Heart left ventricle (tissue), 13 donors: ENCODE data around the gene ARPIN.

Experiments
- CTCF ChIP-seq, 12 donors: fragments of 200-600 bp; sonication (generic) in 4 of 12; IDR thresholded peaks; one replicate each; pipeline versions ENCODE4 v1.5.0 to v1.8.0; 2018 to 2022; ENCODE audit warnings: antibody characterized with exemption in 12 of 12, mild to moderate bottlenecking in 5 of 12
- POLR2A ChIP-seq, 2 donors: fragments of 450-650 bp; IDR thresholded peaks; one replicate each; pipeline ENCODE4 v1.6.1; 2017; ENCODE audit warnings: antibody characterized with exemption in 2 of 2, mild to moderate bottlenecking in 2 of 2, moderate library complexity in 2 of 2
- donor health status: ischemic (EF 13 %, LVEDD 7.1; RV severe dilation, severe dysfunction).
- donor health status: DM: no; HTN: yes; CAD: no.
- donor health status: DM: no; HTN: no; CAD: no.
- donor health status: ischemic (EF 25% LVEDD 6.9; RV normal size, moderate dysfunction).
- donor health status: ischemic (EF 25% LVEDD 5.7; RV mildly dilated, moderate dysfunction).
- donor health status: ischemic (EF 35%, LVEDD 5.7; RV mildly dilated, moderate dysfunction).
- donor health status: nonischemic (EF 11% LVEDD 7.7; RV severe dilation, severe dysfunction).
- donor health status: DM: yes; HTN: yes; CAD: no.
- donor health status: PGD.
- donor health status: ischemic (EF 29% LVEDD 5.4; RV normal size, mild dysfunction).
- donor health status: nonischemic (EF 23%, LVEDD 6.1; RV moderate dilation, normal function).

GRCh38 chr15:89948796-89949195 lies 36.0 kb upstream of the ARPIN start:
- TF ChIP-seq CTCF (IDR thresholded peaks at IDR 0.05) (no peak), POLR2A (IDR thresholded peaks at IDR 0.05) (no peak)
